G401 (cell line): Measurements from ENCODE around the gene ZNF646. TPM values are rescaled to one million over a fixed set of nuclear protein-coding genes. Genes with fewer than 3 reads are reported as not detected.

Experiments used
- DNase-seq: peaks from one replicate; pipeline ENCODE4 v3.0.0-alpha.2; 2015; ENCODE audit warnings: low spot score
- in situ Hi-C: cut with HindIII; loops from 2 replicates; pipeline ENCODE4 v1.10.0; 2016; ENCODE audit warnings: low sequenced_read_pairs, mixed read lengths
- total RNA-seq: library from RNA; depleted of rRNA; stranded (reverse); fragments of >200 nt; shearing (Covaris generic); gene quantifications from 2 replicates; pipeline ENCODE4 v1.2.3, GENCODE V29; 2014; rRNA removed

ZNF646 gene
- total RNA-seq: 12.0 and 21.2 TPM in 2 replicates

- DNase-seq: peak; percentile 100
- in situ Hi-C loops: no loop called here
Measured at GRCh38 chr16:31073970-31074813, at the start of gene ZNF646, which contains the start of gene ZNF668. TSS of gene ZNF646 (plus strand) at chr16:31074422. CDS start at chr16:31076325, 1,903 bp downstream. TSS of gene ZNF668 (minus strand) at chr16:31074240. CDS start at chr16:31064459, 9,781 bp downstream.

DNA sequence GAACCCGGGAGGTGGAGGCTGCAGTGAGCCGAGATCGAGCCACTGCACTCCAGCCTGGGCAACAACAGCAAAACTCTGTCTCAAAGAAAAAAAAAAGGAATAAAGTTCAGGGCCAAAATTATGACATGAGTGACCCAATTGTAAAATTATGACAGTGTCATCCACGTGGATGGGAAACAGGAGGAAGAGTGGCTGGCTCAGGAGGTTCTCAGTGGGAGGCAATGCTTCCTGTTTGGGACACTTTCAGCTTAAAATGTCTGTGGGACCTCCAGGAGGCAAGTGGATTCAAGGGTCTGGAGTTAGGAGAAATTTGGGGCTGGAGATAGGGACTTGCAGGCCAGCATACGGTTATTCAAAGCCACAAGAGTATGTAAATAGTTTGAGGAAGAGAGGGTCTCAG is 48.9 kb upstream of the ZNF646 start:
- in situ Hi-C loops: no loop called here
- DNase-seq: no peak

GRCh38 chr16:31029272-31029671 is 45.0 kb upstream of the ZNF646 start:
- in situ Hi-C loops: no loop called here
- DNase-seq: no peak

- in situ Hi-C loops: no loop called here
- DNase-seq: no peak
Measured at GRCh38 chr16:31031276-31031675, 42.9 kb upstream of the ZNF646 start.

DNA sequence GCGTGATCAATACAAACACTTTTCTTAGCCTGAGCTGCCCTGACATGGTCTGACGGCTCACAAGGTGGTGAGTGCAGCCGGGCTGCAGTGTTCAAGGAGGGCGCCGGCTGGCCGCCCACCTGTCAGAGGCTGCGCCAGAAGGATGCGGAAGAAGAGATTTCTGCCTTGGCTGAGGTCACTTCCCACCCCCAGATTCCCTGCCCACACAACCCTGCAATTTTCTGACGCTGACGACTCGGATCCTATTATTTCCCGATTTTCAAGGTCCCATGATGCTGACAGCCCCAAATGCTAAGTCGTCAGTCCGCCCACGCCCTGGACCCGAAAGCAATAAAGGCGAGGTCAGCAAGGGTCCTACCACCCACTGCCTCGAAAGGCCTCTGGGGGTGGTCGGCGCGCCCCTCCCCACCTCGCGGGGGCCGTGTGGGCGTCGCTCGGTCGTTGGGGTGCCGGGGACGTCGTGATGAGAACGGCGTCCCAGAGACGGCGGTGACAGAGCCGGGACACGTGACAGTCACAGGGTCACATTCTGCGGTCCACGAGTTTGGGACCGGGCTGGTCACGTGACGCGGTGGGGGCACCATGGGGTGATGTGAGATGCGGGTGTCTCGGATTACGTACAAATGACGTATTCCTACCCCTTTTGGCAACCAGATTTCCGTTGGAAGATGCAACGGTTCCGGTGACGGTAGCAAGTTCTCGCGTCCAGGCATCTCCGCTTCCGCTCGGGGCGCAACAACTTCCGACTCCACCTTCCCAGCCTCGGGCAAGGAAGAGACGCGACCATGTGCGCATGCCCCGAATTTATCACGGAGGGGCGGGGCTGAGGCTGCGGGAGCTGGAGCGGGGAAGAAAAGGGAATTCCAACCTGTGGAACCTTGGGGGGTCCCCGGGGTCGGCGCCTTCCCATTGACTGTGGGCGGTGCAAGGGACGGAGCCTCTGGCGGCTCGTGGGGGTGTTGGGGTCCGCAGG is 41.2 kb upstream of the ZNF646 start, which contains the start of gene STX4:
Gene STX4 (plus strand): TSS at position 823 of the 973 bp plus-strand sequence. CDS start 248 bp downstream, outside the sequence.
- in situ Hi-C loops: no loop called here

GRCh38 chr16:31033709-31034492 is 40.3 kb upstream of the ZNF646 start:
- in situ Hi-C loops: no loop called here
- DNase-seq: peak; percentile 93

More for the DNA sequence above, 41.2 kb upstream of the ZNF646 start, which contains the start of gene STX4:
- DNase-seq: peak; percentile 99

GRCh38 chr16:31036691-31037090 is 37.5 kb upstream of the ZNF646 start:
- in situ Hi-C loops: no loop called here
- DNase-seq: no peak

GRCh38 chr16:31038993-31039392 is 35.2 kb upstream of the ZNF646 start:
- no peak for DNase-seq
- in situ Hi-C loops: no loop called here

- DNase-seq: no peak
- in situ Hi-C loops: no loop called here
Measured at GRCh38 chr16:31042866-31043265, 31.4 kb upstream of the ZNF646 start.

DNA sequence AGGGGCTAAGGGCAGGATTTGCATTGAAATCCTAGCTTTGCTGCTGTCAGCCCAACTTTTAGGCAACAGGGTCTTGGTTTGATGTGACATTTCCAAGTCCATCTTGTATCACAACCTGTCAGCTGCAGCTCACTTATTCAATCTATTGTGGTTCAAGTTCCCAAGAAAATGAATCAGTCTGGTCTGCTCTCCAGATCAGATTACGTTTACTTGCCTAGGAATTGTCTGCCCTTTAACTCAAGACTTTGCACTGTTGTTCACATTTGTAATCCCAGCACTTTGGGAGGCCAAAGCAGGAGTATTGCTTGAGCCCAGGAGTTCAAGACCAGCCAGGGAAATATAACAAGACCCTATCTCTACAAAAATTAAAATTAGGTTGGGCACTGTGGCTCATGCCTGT is 30.9 kb upstream of the ZNF646 start:
- DNase-seq: no peak
- in situ Hi-C loops: no loop called here

DNA sequence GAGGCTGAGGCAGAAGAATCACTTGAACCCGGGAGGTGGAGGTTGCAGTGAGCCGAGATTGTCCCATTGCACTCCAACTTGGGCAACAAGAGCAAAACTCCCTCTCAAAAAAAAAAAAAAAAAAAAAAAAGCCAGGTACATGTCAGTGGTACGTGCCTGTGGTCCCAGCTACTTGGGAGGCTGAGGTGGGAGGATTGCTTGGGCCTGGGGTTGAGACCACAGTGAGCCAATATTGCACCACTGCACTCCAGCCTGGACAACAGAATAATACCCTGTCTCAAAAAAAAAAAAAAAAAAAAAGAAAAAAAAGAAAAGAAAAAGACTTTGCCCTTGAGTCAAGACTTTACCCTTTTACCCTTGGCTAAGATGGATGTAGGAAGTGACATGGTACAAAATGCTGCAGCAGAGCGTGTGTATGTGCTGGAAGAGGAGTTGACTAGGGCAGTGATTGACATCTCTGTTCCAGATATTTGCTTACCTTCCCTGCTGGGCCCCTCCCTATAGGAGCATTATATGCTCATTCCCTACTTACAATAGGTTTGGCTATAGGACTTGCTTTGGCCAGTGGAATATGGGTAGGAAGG is 30.2 kb upstream of the ZNF646 start:
- in situ Hi-C loops: no loop called here
- no peak for DNase-seq

DNA sequence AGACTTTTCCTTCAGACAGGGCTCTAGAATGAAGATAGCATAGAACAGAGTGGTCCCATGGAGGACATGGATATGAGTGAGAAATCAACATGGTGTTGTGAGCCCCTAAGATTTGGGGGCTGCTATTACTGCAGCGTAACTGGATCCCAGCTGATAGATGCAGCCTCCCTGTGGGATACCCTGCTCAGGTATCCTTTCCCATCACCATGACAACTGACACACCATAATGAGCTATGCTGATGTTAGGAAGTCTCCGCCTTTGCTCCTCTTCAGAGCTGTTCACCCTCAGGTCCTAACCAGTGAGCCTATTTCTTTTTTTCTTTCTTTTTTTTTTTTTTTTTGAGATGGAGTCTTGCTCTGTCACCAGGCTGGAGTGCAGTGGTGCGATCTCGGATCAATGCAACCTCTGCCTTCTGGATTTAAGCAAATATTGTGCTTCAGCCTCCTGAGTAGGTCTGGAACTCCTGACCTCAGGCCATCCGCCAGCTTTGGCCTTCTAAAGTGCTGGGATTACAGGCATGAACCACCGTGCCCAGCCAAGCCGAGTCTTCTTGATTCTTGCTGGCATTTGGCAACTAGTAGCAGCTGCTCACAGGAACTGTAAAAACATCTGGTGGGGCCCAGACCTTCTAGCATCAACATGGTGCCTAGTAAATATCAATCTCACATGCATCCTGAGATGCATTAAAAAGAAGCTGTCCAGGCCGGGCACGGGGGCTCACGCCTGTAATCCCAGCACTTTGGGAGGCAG is 23.8 kb upstream of the ZNF646 start:
- no peak for DNase-seq
- in situ Hi-C loops: no loop called here

- no peak for DNase-seq
- in situ Hi-C loops: no loop called here
Measured at GRCh38 chr16:31052114-31052513, 22.1 kb upstream of the ZNF646 start.

DNA sequence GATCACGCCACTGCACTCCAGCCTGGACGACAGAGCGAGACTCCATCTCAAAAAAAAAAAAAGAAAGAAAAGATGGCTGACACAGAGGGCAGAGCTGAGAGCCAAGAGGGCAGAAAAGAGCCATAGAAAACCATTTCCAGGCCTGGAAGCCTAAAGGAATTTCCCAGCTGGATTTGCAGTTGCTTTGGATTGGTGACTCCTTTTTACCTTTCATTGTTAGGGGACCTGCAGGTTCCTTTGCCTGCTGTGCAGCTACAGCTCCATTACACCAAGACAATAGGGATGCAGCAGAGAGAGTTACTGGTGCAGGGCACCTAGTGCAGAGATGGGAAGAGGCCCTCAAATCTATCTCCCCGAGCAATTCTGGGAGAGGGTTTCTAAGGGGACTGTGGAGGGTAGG is 18.6 kb upstream of the ZNF646 start:
- DNase-seq: no peak
- in situ Hi-C loops: no loop called here

DNA sequence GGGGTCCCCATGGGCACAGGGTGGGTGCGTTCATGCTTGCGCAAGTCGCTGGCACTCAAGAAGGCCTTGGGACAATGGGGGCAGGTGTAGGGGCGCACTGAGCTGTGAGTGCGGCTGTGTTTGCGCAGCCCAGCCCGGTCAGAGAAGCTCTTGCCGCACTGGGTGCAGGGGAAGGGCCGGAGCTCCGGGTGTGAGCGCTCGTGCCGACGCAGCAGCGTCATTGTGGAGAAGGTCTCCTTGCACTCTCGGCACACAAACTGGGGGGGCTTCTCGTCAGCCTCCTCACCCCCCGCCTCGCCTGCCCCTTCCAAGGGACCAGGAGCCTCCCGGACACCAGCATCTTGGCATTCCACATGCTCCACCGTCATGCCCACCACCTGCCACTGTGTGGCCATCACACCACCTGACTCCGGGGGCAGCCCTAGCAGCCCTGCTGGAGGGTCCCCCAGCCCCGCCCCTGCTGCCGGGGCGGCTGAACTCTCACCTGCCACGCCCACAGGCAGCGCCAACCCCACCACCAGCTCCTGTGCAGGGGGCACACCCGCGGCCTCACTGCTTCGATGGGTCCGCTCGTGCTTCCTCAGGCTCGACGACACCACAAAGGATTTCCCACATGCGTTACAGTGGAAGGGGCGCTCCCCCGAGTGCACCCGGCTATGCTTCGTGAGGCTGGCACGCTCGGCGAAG is 13.0 kb upstream of the ZNF646 start:
- in situ Hi-C loops: no loop called here
- DNase-seq: no peak

GRCh38 chr16:31061813-31062440 is 12.3 kb upstream of the ZNF646 start:
- in situ Hi-C loops: no loop called here
- no peak for DNase-seq

DNA sequence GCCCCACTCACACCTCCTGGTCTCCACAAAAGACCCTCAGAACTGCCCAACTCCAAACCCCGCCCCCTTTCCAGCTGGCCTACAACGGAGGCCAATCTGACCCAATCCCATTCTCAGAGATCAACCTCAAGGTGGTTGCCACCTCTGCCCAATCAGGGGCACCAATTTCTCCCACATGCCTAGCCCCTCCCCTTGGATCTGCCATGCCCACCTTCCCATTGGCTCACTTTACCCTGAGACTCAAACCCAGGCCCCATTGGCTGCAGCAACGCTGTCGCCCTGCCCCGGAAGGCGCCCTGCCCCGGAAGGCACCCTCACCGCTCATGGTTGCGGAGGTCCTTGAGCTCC is 10.8 kb upstream of the ZNF646 start:
- no peak for DNase-seq
- in situ Hi-C loops: no loop called here
